GM18858 (cell line): Measurements from ENCODE around the gene PIAS4.

Experiments
- ATAC-seq: cut with Tn5 transposase; IDR thresholded peaks from one replicate; pipeline ENCODE4 v1.9.1; 2021; ENCODE audit not compliant: unreplicated experiment

Gene PIAS4

DNA sequence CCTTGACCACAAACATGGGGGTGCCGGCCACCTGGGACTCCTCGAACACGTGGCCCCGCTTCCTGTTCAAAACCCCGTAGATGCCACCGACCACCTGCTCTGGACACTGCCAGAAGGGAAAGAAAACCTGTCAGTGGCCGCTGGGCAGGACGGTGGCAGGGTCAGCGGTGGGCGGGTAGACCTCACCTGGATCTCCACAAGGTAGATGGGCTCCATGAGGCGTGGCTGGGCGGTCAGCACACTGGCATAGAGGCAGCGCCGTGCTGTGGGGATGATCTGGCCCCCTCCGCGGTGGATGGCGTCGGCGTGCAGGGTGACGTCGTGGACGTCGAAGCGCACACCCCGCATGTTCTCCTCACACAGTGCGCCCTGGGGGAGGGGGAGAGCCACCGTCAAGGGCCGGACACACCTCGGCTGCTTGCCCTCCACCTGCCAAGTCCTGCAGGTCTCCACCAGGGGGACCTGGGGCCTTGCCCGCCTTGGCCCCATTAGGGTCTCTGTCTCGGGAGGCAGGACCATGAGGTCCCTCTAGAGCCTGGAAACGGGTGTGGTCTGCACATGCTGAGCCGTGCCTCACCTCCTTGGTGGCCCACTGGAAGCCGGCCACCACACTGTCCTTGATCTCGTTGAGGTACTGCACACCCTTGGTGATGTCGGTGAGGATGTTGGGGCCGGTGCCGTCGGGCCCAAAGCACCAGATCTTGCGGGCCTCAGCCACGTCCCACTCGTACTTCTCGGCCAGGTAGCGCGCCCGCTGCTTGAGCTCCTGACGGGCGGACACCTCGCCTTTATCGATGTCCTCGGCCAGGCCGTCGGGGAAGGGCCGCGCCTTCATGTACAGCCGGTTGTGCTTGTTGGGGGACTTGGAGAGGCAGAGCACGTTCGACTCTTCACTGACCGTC is 30.0 kb upstream of the PIAS4 start:
- ATAC-seq, result no peak

GRCh38 chr19:3978145-3978544 is 29.4 kb upstream of the PIAS4 start:
- ATAC-seq, result no peak

DNA sequence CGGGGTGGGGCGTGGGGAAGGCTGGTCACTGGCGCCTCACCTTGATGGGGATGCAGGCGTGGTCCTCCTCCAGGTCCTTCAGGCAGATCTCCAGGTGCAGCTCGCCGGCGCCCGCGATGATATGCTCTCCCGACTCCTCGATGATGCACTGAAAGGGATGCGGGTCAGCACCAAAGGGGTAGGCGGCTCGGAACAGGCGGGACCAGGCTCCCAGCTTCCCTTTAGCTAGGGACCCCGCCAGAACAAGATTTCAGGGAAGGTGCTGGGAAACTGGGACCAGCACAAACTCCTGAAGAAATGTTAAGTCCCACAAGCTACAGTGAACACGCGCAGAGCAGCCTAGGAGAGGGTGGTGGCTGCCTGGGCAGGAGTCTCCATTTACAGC is 28.3 kb upstream of the PIAS4 start:
- ATAC-seq, result no peak

GRCh38 chr19:3979674-3980352 is 27.7 kb upstream of the PIAS4 start:
- no peak for ATAC-seq

DNA sequence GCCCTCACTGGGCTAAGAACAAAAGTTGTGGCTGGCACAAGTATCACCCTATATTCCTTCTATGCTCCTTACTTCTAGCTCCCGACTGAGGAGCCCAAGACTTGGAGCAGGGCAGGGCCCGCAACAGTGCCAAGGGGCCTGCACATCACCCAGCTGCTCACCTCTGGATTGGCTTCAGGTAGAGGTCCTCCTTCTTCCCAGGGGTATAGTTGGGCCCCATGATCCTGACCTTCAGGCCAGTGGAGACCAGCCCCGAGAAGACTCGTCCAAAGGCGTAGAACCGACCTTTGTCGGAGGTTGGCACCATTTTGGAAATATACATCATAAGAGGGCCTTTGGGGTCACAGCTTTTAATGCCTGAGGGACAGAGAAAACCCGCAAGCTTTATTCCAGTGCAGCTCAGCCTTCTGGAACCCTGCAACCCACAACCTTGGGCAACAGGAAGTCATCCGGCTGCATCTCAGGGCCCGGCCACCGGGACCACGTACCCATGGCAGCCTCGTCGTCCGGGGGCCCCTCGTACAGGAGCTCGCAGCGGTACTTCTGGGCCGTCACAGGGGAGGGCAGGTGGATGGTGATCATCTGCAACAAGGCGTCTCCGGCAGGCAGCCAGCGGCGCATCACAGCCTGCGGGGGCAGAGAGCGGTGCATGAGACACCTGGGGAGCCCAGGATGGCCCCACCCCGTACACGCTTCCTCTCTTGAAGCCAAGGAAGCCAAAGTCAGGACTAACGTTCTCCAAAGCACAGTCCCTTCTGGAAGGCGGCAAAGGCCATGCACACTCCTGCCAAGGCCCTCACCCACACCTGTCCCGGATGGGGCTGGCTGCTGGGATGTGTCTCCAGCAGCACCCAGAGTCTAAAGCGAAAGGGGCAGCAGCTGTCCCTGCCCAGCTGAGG is 26.9 kb upstream of the PIAS4 start:
- no peak for ATAC-seq

DNA sequence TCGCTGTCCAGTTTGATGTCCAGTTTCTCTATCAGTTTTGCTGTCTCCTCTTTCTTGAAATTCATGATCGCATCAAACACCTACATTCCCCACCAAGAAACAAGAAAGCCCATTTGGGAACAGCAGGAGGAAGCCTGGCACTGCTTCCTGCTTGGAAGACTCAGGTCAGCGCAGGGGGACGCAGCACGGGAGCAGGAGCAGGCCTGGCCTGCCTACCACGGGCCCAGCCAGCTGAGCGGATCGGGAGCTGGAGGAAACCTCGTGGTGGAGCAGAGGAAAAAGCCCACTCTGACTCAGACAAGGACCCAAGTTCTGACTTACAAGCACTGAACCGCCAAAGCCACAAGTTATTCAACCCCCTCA is 26.2 kb upstream of the PIAS4 start:
- ATAC-seq, result no peak

- ATAC-seq, result no peak
Measured at GRCh38 chr19:3981736-3982681, 25.5 kb upstream of the PIAS4 start.

DNA sequence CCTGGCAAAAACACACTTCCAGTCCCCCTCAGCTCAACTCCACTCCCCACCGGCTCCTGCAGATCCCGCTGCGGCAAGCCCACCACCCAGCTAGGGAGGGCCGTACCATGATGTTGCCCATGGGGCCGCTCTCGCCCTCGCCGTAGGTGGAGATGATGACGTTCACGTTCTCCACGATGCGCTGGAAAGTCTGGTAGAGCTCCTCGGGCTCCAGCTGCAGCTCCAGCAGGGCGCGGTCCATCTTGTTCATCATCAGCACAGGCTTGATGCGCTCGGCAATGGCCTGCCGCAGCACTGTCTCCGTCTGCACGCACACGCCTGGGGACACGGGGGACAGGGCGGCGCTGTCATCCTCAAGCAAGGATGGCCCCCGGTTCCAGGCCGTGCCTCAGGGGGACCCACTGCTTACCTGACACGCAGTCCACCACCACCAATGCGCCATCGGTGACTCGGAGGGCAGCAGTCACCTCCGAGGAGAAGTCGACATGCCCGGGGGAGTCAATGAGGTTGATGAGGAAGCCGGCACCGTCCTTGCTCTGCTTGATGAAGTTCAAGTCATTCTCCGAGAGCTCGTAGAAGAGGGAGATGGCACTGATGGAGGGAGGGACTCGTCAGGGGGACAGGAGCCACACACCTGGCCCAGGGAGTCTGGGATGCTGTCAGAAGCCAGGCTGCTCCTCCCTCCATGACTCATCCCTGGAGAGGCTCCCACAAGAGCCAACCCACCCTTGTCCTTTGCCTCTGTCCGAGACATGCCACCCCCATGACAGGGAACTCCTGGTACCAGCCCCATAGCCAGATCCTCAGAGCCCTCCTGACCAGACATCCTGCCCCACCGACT is 24.6 kb upstream of the PIAS4 start:
- ATAC-seq, result no peak

DNA sequence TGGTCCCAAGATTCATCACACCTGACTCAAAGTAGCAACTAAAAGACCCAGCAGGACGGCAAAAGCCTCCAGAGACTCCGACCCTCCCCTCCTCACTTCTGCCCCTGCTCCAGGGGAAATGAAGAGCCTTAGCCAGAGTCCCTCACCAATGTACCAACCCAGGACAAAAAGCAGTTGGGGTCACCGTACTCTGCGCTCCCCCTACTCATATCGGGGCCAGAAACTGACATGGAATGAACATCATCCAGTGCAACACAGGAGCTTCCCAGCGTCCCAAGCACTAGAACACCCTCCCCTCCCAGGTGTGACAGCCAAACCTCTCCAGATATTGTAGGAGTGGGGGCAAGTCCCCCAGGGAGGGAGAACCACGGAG is 24.0 kb upstream of the PIAS4 start:
- ATAC-seq, result no peak

- no peak for ATAC-seq
Measured at GRCh38 chr19:3983936-3984583, 23.5 kb upstream of the PIAS4 start.

- ATAC-seq, result no peak
Measured at GRCh38 chr19:3984584-3984907, 23.0 kb upstream of the PIAS4 start.

DNA sequence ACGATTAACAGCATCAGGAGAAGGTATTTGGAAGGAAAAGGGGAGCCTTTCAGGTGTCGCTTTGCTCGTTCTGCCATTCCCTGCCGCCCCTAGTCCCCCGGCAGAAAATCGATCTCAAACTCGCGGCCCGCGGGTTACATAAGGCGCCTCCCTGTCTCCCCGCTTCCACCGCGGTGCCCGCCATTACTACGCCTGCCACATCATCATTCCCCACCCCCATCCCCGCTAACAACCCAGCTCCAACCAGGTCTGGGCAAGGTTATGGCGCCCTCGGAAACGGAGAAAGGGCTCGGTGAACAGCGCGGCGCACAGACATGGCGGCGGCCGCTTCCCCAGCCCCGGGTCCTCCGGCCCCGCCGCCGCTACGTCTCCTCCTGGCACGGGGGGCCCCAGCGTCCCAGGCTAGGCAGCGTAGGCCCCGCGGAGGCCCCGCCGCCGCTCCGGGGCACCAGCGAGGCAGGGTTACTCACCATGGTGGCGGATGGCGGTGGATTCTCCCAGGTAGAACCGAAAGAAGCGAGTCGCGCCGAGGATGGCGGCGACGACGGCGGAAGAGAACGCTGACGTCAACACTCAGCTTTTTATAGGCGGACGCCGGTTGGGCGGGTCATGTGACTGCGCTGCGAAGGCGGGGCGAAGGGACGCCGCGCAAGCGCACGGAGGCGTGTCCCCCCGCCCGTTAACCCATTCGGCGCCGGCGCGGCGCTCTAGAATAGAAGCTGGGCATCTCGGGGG is 22.5 kb upstream of the PIAS4 start, which contains the start of gene EEF2:
Gene EEF2, minus strand, starts transcription at position 556 of the 735 bp plus-strand sequence. Its CDS starts 83 bp downstream, at position 473.
- no peak for ATAC-seq

- no peak for ATAC-seq
Measured at GRCh38 chr19:3985643-3986259, 21.8 kb upstream of the PIAS4 start.

- no peak for ATAC-seq
Measured at GRCh38 chr19:3986260-3987041, 21.1 kb upstream of the PIAS4 start.

- ATAC-seq, result no peak
Measured at GRCh38 chr19:3987619-3988371, 19.7 kb upstream of the PIAS4 start.

DNA sequence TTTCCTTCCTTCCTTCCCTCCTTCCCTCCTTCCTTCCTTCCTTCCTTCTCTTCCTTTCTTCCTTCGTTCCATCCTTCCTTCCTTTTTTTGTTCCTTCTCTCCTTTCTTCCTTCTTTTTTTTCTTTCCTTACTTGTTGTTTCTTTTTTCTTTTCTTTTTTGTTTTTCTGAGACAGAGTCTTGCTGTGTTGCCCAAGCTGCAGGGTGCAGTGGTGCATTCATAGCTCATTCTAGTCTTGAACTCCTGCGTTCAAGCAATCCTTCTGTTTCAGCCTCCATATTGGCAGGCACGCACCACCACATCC is 16.8 kb upstream of the PIAS4 start:
- ATAC-seq, result no peak

GRCh38 chr19:3995607-3996006 is 11.9 kb upstream of the PIAS4 start:
- no peak for ATAC-seq
